Activated CD4-positive, alpha-beta memory T cell treated with anti-CD3 and anti-CD28 coated beads, Interleukin-2, amount 10 ng/mL, durations not matched to agents 7 days and 5 days (primary cell): ENCODE data around the gene PCDHGA5. TPM values are rescaled to one million over a fixed set of nuclear protein-coding genes. Genes with fewer than 3 reads are reported as not detected.
"Not testable (repeated sequence)": the region's sequence is repeated elsewhere in the genome, so short reads cannot be mapped to it uniquely, and the experiment has no call there.

Experiments used
- CTCF ChIA-PET: fragments of 350-600 bp; sonication (Branson Sonifier 250); formaldehyde crosslinking; loops from one replicate; lab custom pipeline; 2021; ENCODE audit warnings: antibody characterized with exemption, inconsistent platforms; lab: Charles Lee
- POLR2A ChIA-PET: fragments of 350-600 bp; sonication (Branson Sonifier 250); formaldehyde crosslinking; loops from one replicate; lab custom pipeline; 2021; ENCODE audit warnings: antibody characterized with exemption; lab: Charles Lee
- DNase-seq: peaks from one replicate; pipeline ENCODE4 v3.0.0-alpha.2; 2020
- H3K27ac Mint-ChIP-seq: one replicate; pipeline ENCODE4 v1.8.0; 2021; ENCODE audit warnings: mild to moderate bottlenecking, mixed read lengths
- H3K27me3 Mint-ChIP-seq: one replicate; pipeline ENCODE4 v1.8.0; 2021; ENCODE audit warnings: mixed read lengths
- H3K36me3 Mint-ChIP-seq: one replicate; pipeline ENCODE4 v1.8.0; 2021; ENCODE audit warnings: low read depth, mixed read lengths
- H3K4me1 Mint-ChIP-seq: one replicate; pipeline ENCODE4 v1.8.0; 2021; ENCODE audit warnings: mixed read lengths
- H3K4me3 Mint-ChIP-seq: one replicate; pipeline ENCODE4 v1.8.0; 2021; ENCODE audit warnings: mild to moderate bottlenecking, mixed read lengths
- H3K9me3 Mint-ChIP-seq: one replicate; pipeline ENCODE4 v1.8.0; 2021; ENCODE audit warnings: mixed read lengths
- total RNA-seq, 2 experiments: library from RNA; stranded (reverse); gene quantifications; one replicate each; pipeline ENCODE4 v1.2.3, GENCODE V29; 2021

The PCDHGA5 gene
- not detected for total RNA-seq

- Mint-ChIP-seq H3K27ac (no peak within 1 kb of the TSS), H3K36me3 (peaks cover 18% of the 10 kb centered on the region), H3K4me1 (peaks cover 2% of the 10 kb centered on the region), H3K9me3 (peaks cover 24% of the 10 kb centered on the region), H3K27me3 (peaks cover 59% of the 10 kb centered on the region), H3K4me3 (no peak within 1 kb of the TSS)
- POLR2A ChIA-PET, result no interaction called here
- CTCF ChIA-PET, result interaction anchor here (1.3 kb wide), 1 partner anchor 49 kb away, joined by 3 read pairs; the partner anchor contains the start of gene PCDHGA10
- no peak for DNase-seq
Measured at GRCh38 chr5:141363952-141364660, at the start of gene PCDHGA5. TSS of gene PCDHGA5 (plus strand) at chr5:141364162. CDS start at chr5:141364331, 169 bp downstream.

GRCh38 chr5:141316963-141317362 is 47.0 kb upstream of the PCDHGA5 start:
- Mint-ChIP-seq H3K4me1 (peaks cover 39% of the 10 kb centered on the region), H3K36me3 (peaks cover 83% of the 10 kb centered on the region), H3K9me3 (peaks cover 73% of the 10 kb centered on the region)
- H3K27me3 Mint-ChIP-seq, CTCF ChIA-PET, H3K27ac Mint-ChIP-seq, POLR2A ChIA-PET, H3K4me3 Mint-ChIP-seq, DNase-seq: not testable (repeated sequence)

GRCh38 chr5:141319202-141319601 is 44.8 kb upstream of the PCDHGA5 start:
- Mint-ChIP-seq H3K9me3 (peaks cover 60% of the 10 kb centered on the region), H3K36me3 (peaks cover 73% of the 10 kb centered on the region), H3K4me1 (peaks cover 42% of the 10 kb centered on the region), H3K27me3 (peaks cover 1% of the 10 kb centered on the region), H3K27ac (no peak overlapping the region), H3K4me3 (no peak overlapping the region)
- ChIA-PET CTCF (interaction anchor here (0.5 to 3.3 kb wide), 6 partner anchors 9 to 1016 kb away, joined by 4 to 30 read pairs (median 6); partner anchors contain the start of genes PCDHGA1 and PFDN1), POLR2A (interaction anchor here (0.6 to 3.0 kb wide), 7 partner anchors 10 to 245 kb away, joined by 3 to 17 read pairs (median 5); partner anchors contain the start of gene PCDHGA10)
- DNase-seq, result no peak

- peak overlapping the region; percentile 99 for H3K27ac Mint-ChIP-seq
Measured at GRCh38 chr5:141319699-141320098, 44.3 kb upstream of the PCDHGA5 start.

GRCh38 chr5:141320225-141321169 is 43.5 kb upstream of the PCDHGA5 start, which contains the start of gene TAF7:
TSS of gene TAF7 (minus strand) at chr5:141320784. CDS start at chr5:141320044, 740 bp downstream.
- POLR2A ChIA-PET, result interaction anchor here (0.7 to 3.0 kb wide), 29 partner anchors 8 to 673 kb away, joined by 3 to 19 read pairs (median 4); partner anchors contain the start of genes HDAC3, IK, PCDHGA1 and PCDHGA10
- peak within 1 kb of the TSS; percentile 97 for H3K4me3 Mint-ChIP-seq
- peaks cover 61% of the 10 kb centered on the region for H3K36me3 Mint-ChIP-seq
- peak within 1 kb of the TSS; percentile 99 for H3K27ac Mint-ChIP-seq
- H3K27me3 Mint-ChIP-seq, result peaks cover 1% of the 10 kb centered on the region
- H3K4me1 Mint-ChIP-seq, result peaks cover 40% of the 10 kb centered on the region
- H3K9me3 Mint-ChIP-seq, result peaks cover 49% of the 10 kb centered on the region
- DNase-seq, result peak; percentile 93
- CTCF ChIA-PET, result interaction anchor here (0.7 to 3.3 kb wide), 32 partner anchors 9 to 317 kb away, joined by 3 to 30 read pairs (median 4); partner anchors contain the start of genes PCDHGA1, PCDHGA11, PCDHGA12 and PCDHGA2

More at GRCh38 chr5:141319699-141320098, 44.3 kb upstream of the PCDHGA5 start:
- H3K27me3 Mint-ChIP-seq, result peaks cover 1% of the 10 kb centered on the region
- H3K4me3 Mint-ChIP-seq, result peak overlapping the region; percentile 97
- ChIA-PET CTCF (interaction anchor here (0.5 to 3.3 kb wide), 32 partner anchors 8 to 1017 kb away, joined by 3 to 30 read pairs (median 5); partner anchors contain the start of genes PCDHGA1, PCDHGA11, PCDHGA12 and PCDHGA2), POLR2A (interaction anchor here (0.7 to 3.0 kb wide), 21 partner anchors 8 to 374 kb away, joined by 3 to 19 read pairs (median 5); partner anchors contain the start of genes HDAC3, PCDHGA1, PCDHGA10 and PCDHGB3)
- no peak for DNase-seq
- H3K4me1 Mint-ChIP-seq, result peaks cover 42% of the 10 kb centered on the region
- H3K36me3 Mint-ChIP-seq, result peaks cover 69% of the 10 kb centered on the region
- peaks cover 57% of the 10 kb centered on the region for H3K9me3 Mint-ChIP-seq

- DNase-seq, result no peak
- POLR2A ChIA-PET, result no interaction called here
- peaks cover 1% of the 10 kb centered on the region for H3K27me3 Mint-ChIP-seq
- no peak overlapping the region for H3K4me3 Mint-ChIP-seq
- CTCF ChIA-PET, result interaction anchor here (0.8 kb wide), 1 partner anchor 242 kb away, joined by 3 read pairs; no protein-coding TSS in a partner anchor
- H3K36me3 Mint-ChIP-seq, result peaks cover 47% of the 10 kb centered on the region
- peaks cover 42% of the 10 kb centered on the region for H3K4me1 Mint-ChIP-seq
- peaks cover 42% of the 10 kb centered on the region for H3K9me3 Mint-ChIP-seq
- H3K27ac Mint-ChIP-seq, result no peak overlapping the region
Measured at GRCh38 chr5:141322261-141322660, 41.7 kb upstream of the PCDHGA5 start.

- CTCF ChIA-PET, result interaction anchor here (0.7 to 1.6 kb wide), 10 partner anchors 9 to 241 kb away, joined by 3 to 6 read pairs (median 3); partner anchors contain the start of genes PCDHGA11 and PCDHGA2
- Mint-ChIP-seq H3K36me3 (peaks cover 10% of the 10 kb centered on the region), H3K27ac (peak overlapping the region; percentile 66), H3K9me3 (peaks cover 15% of the 10 kb centered on the region), H3K27me3 (peaks cover 18% of the 10 kb centered on the region), H3K4me1 (peaks cover 12% of the 10 kb centered on the region), H3K4me3 (peak overlapping the region; percentile 80)
- POLR2A ChIA-PET, result interaction anchor here (1.3 kb wide), 1 partner anchor 238 kb away, joined by 3 read pairs; no protein-coding TSS in a partner anchor
- peak; percentile 76 for DNase-seq
Measured at GRCh38 chr5:141326088-141326854, 37.7 kb upstream of the PCDHGA5 start.

GRCh38 chr5:141328231-141328630 is 35.7 kb upstream of the PCDHGA5 start:
- Mint-ChIP-seq H3K27ac (no peak overlapping the region), H3K27me3 (peaks cover 19% of the 10 kb centered on the region), H3K9me3 (peaks cover 3% of the 10 kb centered on the region), H3K4me3 (no peak overlapping the region), H3K4me1 (peaks cover 5% of the 10 kb centered on the region), H3K36me3 (peaks cover 4% of the 10 kb centered on the region)
- no peak for DNase-seq
- CTCF ChIA-PET, result interaction anchor here (0.9 to 4.0 kb wide), 2 partner anchors 8 to 10 kb away, joined by 4 to 30 read pairs; partner anchors contain the start of gene TAF7
- POLR2A ChIA-PET, result interaction anchor here (1.0 to 1.1 kb wide), 2 partner anchors 8 to 14 kb away, joined by 3 to 9 read pairs; partner anchors contain the start of gene TAF7

- peaks cover 13% of the 10 kb centered on the region for H3K9me3 Mint-ChIP-seq
- peaks cover 5% of the 10 kb centered on the region for H3K4me1 Mint-ChIP-seq
- ChIA-PET CTCF (interaction anchor here (0.7 to 4.0 kb wide), 10 partner anchors 9 to 993 kb away, joined by 3 to 30 read pairs (median 3); partner anchors contain the start of genes PCDHGA10, PCDHGA3, PCDHGB1 and PCDHGB3), POLR2A (interaction anchor here (2.4 kb wide), 1 partner anchor 10 kb away, joined by 19 read pairs; the partner anchor contains the start of gene TAF7)
- peaks cover 30% of the 10 kb centered on the region for H3K27me3 Mint-ChIP-seq
- no peak within 1 kb of the TSS for H3K4me3 Mint-ChIP-seq
- H3K36me3 Mint-ChIP-seq, result peaks cover 4% of the 10 kb centered on the region
- DNase-seq, result peak; percentile 39
- no peak within 1 kb of the TSS for H3K27ac Mint-ChIP-seq
Measured at GRCh38 chr5:141330299-141331080, 33.5 kb upstream of the PCDHGA5 start, which contains the start of gene PCDHGA1. TSS of gene PCDHGA1 (plus strand) at chr5:141330514.

- CTCF ChIA-PET, DNase-seq, H3K27ac Mint-ChIP-seq, H3K4me1 Mint-ChIP-seq, H3K4me3 Mint-ChIP-seq, H3K36me3 Mint-ChIP-seq: not testable (repeated sequence)
- POLR2A ChIA-PET, result interaction anchor here (3.9 kb wide), 1 partner anchor 13 kb away, joined by 16 read pairs; the partner anchor contains the start of gene TAF7
- H3K9me3 Mint-ChIP-seq, result peaks cover 15% of the 10 kb centered on the region
- peaks cover 30% of the 10 kb centered on the region for H3K27me3 Mint-ChIP-seq
Measured at GRCh38 chr5:141332571-141332970, 31.4 kb upstream of the PCDHGA5 start.
